Measurements from ENCODE around the gene PHACTR4.
"Not testable (repeated sequence)": the region's sequence is repeated elsewhere in the genome, so short reads cannot be mapped to it uniquely, and the experiment has no call there.

Gene PHACTR4

DNA sequence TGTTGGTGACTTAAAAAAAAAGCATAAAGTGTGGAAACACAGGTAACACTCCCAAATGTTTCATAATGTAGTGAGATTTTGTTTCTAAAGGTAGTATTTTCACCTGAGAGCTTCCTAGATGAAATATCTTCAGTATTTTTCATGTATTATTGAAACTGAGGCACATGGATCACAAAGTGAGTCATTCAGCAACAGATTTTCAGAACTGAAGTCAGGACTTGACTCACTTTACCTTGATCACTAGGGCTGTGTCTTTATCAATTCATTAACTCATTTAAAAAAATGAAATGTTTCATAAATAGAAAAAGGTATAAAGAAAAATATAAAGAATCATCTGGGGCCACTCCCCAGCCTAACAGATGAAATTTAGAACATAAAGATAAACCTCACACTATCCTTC, 69.8 kb downstream of the PHACTR4 start:
- H3K4me3 ChIP-seq (ENCODE audit: low read length), result no peak overlapping the region
- H3K4me1 ChIP-seq (ENCODE audit: control insufficient read depth, low read depth, low read length), result peaks cover 9% of the 10 kb centered on the region
- no peak overlapping the region for H3K9ac ChIP-seq (ENCODE audit: low read length)
- no peak overlapping the region for H3K27ac ChIP-seq (ENCODE audit: low read length)
- no peaks in the 10 kb centered on the region for H3K27me3 ChIP-seq (ENCODE audit: control insufficient read depth, insufficient read depth, low read length)
- no peaks in the 10 kb centered on the region for H3K36me3 ChIP-seq (ENCODE audit: control insufficient read depth, low read depth, low read length)
- no peaks in the 10 kb centered on the region for H3K9me3 ChIP-seq (ENCODE audit: control insufficient read depth, low read depth, low read length)

GRCh38 chr1:28441674-28442073, 72.1 kb downstream of the PHACTR4 start:
- Histone ChIP-seq H3K27ac (ENCODE audit: low read length) (no peak overlapping the region), H3K9ac (ENCODE audit: low read length) (no peak overlapping the region), H3K4me3 (ENCODE audit: low read length) (no peak overlapping the region), H3K27me3 (ENCODE audit: control insufficient read depth, insufficient read depth, low read length) (no peaks in the 10 kb centered on the region), H3K4me1 (ENCODE audit: control insufficient read depth, low read depth, low read length) (peaks cover 9% of the 10 kb centered on the region), H3K9me3 (ENCODE audit: control insufficient read depth, low read depth, low read length) (no peaks in the 10 kb centered on the region), H3K36me3 (ENCODE audit: control insufficient read depth, low read depth, low read length) (no peaks in the 10 kb centered on the region)

DNA sequence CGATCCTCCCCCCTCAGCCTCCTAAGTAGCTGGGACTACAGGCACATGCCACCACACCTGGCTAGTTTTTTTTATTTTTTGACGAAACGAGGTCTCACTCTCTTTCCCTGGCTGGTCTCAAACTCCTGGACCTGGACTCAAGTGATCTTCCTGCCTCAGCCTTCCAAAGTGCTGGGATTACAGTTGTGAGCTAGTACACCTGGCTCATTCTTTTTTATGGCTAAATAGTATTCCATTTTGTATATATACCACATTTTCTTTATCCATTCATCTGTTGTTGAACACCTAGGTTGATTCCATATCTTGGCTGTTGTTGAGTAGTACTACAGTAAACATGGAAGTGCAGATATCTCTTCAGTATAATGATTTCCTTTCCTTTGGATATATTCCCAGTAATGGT, 74.0 kb downstream of the PHACTR4 start:
- H3K4me3 ChIP-seq (ENCODE audit: low read length), result no peak overlapping the region
- H3K27ac ChIP-seq (ENCODE audit: low read length), result no peak overlapping the region
- H3K36me3 ChIP-seq (ENCODE audit: control insufficient read depth, low read depth, low read length), result no peaks in the 10 kb centered on the region
- H3K27me3 ChIP-seq (ENCODE audit: control insufficient read depth, insufficient read depth, low read length), result no peaks in the 10 kb centered on the region
- no peaks in the 10 kb centered on the region for H3K9me3 ChIP-seq (ENCODE audit: control insufficient read depth, low read depth, low read length)
- H3K9ac ChIP-seq (ENCODE audit: low read length), result no peak overlapping the region
- H3K4me1 ChIP-seq (ENCODE audit: control insufficient read depth, low read depth, low read length), result no peaks in the 10 kb centered on the region

GRCh38 chr1:28447679-28448078, 78.1 kb downstream of the PHACTR4 start:
- Histone ChIP-seq H3K27me3 (ENCODE audit: control insufficient read depth, insufficient read depth, low read length) (no peaks in the 10 kb centered on the region), H3K9ac (ENCODE audit: low read length) (no peak overlapping the region), H3K27ac (ENCODE audit: low read length) (no peak overlapping the region), H3K4me3 (ENCODE audit: low read length) (no peak overlapping the region), H3K4me1 (ENCODE audit: control insufficient read depth, low read depth, low read length) (no peaks in the 10 kb centered on the region), H3K9me3 (ENCODE audit: control insufficient read depth, low read depth, low read length) (no peaks in the 10 kb centered on the region), H3K36me3 (ENCODE audit: control insufficient read depth, low read depth, low read length) (no peaks in the 10 kb centered on the region)

DNA sequence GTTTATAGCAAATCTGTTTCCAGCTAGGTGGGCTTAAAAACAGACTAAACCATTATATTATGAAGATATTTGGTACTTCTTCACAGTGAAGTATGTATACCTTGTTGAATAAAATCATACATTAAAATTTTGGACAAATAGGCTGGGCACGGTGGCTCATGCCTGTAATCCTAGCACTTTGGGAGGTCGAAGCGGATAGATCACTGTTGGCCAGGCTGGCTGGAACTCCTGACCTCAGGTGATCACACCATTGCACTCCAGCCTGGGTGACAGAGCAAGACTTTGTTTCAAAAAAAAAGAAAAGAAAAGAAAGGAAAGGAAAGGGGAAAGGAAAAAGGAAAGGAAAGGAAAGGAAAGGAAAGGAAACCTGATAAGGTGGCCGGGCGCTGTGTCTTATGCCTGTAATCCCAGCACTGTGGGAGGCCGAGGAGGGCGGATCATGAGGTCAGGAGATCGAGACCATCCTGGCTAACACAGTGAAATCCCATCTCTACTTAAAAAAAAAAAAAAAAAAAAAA, 78.6 kb downstream of the PHACTR4 start:
- H3K4me1 ChIP-seq (ENCODE audit: control insufficient read depth, low read depth, low read length); H3K27me3 ChIP-seq (ENCODE audit: control insufficient read depth, insufficient read depth, low read length); H3K36me3 ChIP-seq (ENCODE audit: control insufficient read depth, low read depth, low read length); H3K9ac ChIP-seq (ENCODE audit: low read length); H3K9me3 ChIP-seq (ENCODE audit: control insufficient read depth, low read depth, low read length); H3K4me3 ChIP-seq (ENCODE audit: low read length); H3K27ac ChIP-seq (ENCODE audit: low read length): not testable (repeated sequence)

DNA sequence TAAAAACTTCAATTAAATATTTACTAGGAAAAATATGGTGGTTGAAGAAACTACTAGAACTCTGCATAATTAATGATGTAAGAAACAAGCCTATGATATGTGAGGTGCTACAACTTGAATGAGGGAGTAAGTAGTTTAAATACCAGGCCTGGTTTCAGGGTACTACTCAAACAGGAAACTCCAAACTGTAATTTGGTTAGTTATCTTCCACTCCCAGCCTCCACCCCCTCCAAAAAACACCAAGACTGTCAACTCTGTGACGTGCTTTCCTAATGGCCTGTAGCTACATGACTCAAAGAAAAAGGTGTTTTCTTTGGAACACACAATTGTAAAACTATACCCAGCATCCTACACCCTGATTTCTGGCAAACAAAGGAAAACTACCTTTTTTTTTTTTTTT, 80.4 kb downstream of the PHACTR4 start:
- Histone ChIP-seq H3K9ac (ENCODE audit: low read length) (no peak overlapping the region), H3K27ac (ENCODE audit: low read length) (no peak overlapping the region), H3K4me1 (ENCODE audit: control insufficient read depth, low read depth, low read length) (no peaks in the 10 kb centered on the region), H3K27me3 (ENCODE audit: control insufficient read depth, insufficient read depth, low read length) (no peaks in the 10 kb centered on the region), H3K4me3 (ENCODE audit: low read length) (no peak overlapping the region), H3K9me3 (ENCODE audit: control insufficient read depth, low read depth, low read length) (no peaks in the 10 kb centered on the region), H3K36me3 (ENCODE audit: control insufficient read depth, low read depth, low read length) (peaks cover 4% of the 10 kb centered on the region)

GRCh38 chr1:28450561-28450960, 81.0 kb downstream of the PHACTR4 start:
- Histone ChIP-seq H3K4me3 (ENCODE audit: low read length) (no peak overlapping the region), H3K9me3 (ENCODE audit: control insufficient read depth, low read depth, low read length) (no peaks in the 10 kb centered on the region), H3K27ac (ENCODE audit: low read length) (no peak overlapping the region), H3K27me3 (ENCODE audit: control insufficient read depth, insufficient read depth, low read length) (no peaks in the 10 kb centered on the region), H3K9ac (ENCODE audit: low read length) (no peak overlapping the region), H3K36me3 (ENCODE audit: control insufficient read depth, low read depth, low read length) (peaks cover 4% of the 10 kb centered on the region), H3K4me1 (ENCODE audit: control insufficient read depth, low read depth, low read length) (no peaks in the 10 kb centered on the region)

DNA sequence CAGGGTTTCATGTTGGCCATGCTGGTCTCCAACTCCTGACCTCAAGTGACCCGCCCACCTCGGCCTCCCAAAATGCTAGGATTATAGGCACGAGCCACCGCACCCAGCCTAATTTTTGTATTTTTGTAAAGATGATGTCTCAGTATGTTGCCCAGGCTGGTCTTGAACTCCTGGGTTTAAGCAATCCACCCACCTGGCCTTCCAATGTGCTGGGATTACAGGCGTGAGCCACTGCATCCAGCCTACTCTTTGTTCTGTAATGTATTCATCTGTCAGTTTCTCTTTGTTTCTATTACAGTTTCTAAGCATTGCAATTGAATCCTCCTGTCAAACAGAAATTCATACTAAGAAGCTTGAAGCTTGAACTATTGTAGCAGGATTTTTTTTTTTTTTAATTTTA, 81.5 kb downstream of the PHACTR4 start:
- Histone ChIP-seq H3K4me1 (ENCODE audit: control insufficient read depth, low read depth, low read length) (no peaks in the 10 kb centered on the region), H3K9ac (ENCODE audit: low read length) (no peak overlapping the region), H3K27me3 (ENCODE audit: control insufficient read depth, insufficient read depth, low read length) (no peaks in the 10 kb centered on the region), H3K4me3 (ENCODE audit: low read length) (no peak overlapping the region), H3K36me3 (ENCODE audit: control insufficient read depth, low read depth, low read length) (peaks cover 4% of the 10 kb centered on the region), H3K9me3 (ENCODE audit: control insufficient read depth, low read depth, low read length) (no peaks in the 10 kb centered on the region), H3K27ac (ENCODE audit: low read length) (no peak overlapping the region)

DNA sequence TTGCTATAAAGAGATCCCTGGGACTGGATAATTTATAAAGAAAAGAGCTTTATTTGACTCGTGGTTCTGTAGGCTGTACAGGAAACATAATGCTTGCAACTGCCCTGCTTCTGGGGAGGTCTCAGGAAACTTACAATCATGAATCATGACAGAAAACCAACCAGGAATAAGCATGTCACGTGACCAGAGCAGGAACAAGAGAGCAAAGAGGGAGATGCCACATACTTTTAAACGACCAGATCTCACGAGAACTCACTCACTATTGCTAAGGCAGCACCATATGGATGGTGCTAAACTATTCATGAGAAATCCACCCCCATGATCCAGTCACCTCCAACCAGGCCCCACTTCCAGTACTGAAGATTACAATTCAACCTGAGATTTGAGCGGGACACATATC, 86.5 kb downstream of the PHACTR4 start:
- Histone ChIP-seq H3K4me3 (ENCODE audit: low read length) (no peak overlapping the region), H3K27ac (ENCODE audit: low read length) (no peak overlapping the region), H3K36me3 (ENCODE audit: control insufficient read depth, low read depth, low read length) (peaks cover 15% of the 10 kb centered on the region), H3K27me3 (ENCODE audit: control insufficient read depth, insufficient read depth, low read length) (no peaks in the 10 kb centered on the region), H3K9me3 (ENCODE audit: control insufficient read depth, low read depth, low read length) (no peaks in the 10 kb centered on the region), H3K9ac (ENCODE audit: low read length) (no peak overlapping the region), H3K4me1 (ENCODE audit: control insufficient read depth, low read depth, low read length) (no peaks in the 10 kb centered on the region)

- H3K4me1 ChIP-seq (ENCODE audit: control insufficient read depth, low read depth, low read length), result no peaks in the 10 kb centered on the region
- no peaks in the 10 kb centered on the region for H3K9me3 ChIP-seq (ENCODE audit: control insufficient read depth, low read depth, low read length)
- H3K27ac ChIP-seq (ENCODE audit: low read length), result no peak overlapping the region
- H3K9ac ChIP-seq (ENCODE audit: low read length), result no peak overlapping the region
- no peaks in the 10 kb centered on the region for H3K27me3 ChIP-seq (ENCODE audit: control insufficient read depth, insufficient read depth, low read length)
- peaks cover 22% of the 10 kb centered on the region for H3K36me3 ChIP-seq (ENCODE audit: control insufficient read depth, low read depth, low read length)
- H3K4me3 ChIP-seq (ENCODE audit: low read length), result no peak overlapping the region
Observed at GRCh38 chr1:28457678-28458077, 88.1 kb downstream of the PHACTR4 start.

- H3K4me3 ChIP-seq (ENCODE audit: low read length), result no peak overlapping the region
- no peaks in the 10 kb centered on the region for H3K27me3 ChIP-seq (ENCODE audit: control insufficient read depth, insufficient read depth, low read length)
- no peak overlapping the region for H3K27ac ChIP-seq (ENCODE audit: low read length)
- no peaks in the 10 kb centered on the region for H3K4me1 ChIP-seq (ENCODE audit: control insufficient read depth, low read depth, low read length)
- H3K9me3 ChIP-seq (ENCODE audit: control insufficient read depth, low read depth, low read length), result no peaks in the 10 kb centered on the region
- H3K9ac ChIP-seq (ENCODE audit: low read length), result no peak overlapping the region
- H3K36me3 ChIP-seq (ENCODE audit: control insufficient read depth, low read depth, low read length), result peaks cover 21% of the 10 kb centered on the region
Observed at GRCh38 chr1:28458237-28459228, 89.0 kb downstream of the PHACTR4 start.
